Measurements from ENCODE around the gene TJP3.
"Not testable (repeated sequence)": the region's sequence is repeated elsewhere in the genome, so short reads cannot be mapped to it uniquely, and the experiment has no call there.

TJP3 gene

DNA sequence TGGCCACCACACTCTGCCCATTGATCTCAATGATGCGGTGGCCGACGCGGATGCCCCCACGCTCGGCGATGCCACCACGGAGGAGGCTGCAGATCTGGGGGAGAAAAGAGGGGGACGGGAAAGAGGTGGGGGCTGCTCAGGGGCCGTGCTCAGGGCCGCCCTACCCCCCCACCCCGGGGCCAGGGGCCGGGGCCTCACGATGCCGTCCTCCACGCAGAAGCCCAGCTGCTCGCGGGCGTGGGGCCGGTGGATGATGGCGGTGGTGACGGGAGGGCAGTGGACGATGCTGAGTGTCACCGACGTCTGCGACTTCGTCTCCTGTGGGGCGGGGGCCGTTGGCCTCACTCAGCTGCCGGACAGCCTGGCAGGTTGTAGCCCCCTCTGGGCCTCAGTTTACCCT is 43.1 kb downstream of the TJP3 start:
- TF ChIP-seq EZH2phosphoT487 (IDR thresholded peaks at IDR 0.05; ENCODE audit: low read length) (no peak), EZH2 (optimal IDR thresholded peaks at IDR 0.05; ENCODE audit: low read depth, low read length) (no peak)
- TF ChIP-seq, protein P1, sequence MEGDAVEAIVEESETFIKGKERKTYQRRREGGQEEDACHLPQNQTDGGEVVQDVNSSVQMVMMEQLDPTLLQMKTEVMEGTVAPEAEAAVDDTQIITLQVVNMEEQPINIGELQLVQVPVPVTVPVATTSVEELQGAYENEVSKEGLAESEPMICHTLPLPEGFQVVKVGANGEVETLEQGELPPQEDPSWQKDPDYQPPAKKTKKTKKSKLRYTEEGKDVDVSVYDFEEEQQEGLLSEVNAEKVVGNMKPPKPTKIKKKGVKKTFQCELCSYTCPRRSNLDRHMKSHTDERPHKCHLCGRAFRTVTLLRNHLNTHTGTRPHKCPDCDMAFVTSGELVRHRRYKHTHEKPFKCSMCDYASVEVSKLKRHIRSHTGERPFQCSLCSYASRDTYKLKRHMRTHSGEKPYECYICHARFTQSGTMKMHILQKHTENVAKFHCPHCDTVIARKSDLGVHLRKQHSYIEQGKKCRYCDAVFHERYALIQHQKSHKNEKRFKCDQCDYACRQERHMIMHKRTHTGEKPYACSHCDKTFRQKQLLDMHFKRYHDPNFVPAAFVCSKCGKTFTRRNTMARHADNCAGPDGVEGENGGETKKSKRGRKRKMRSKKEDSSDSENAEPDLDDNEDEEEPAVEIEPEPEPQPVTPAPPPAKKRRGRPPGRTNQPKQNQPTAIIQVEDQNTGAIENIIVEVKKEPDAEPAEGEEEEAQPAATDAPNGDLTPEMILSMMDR (IDR thresholded peaks at IDR 0.05; ENCODE audit: low read length): no peak
- no peaks in the 10 kb centered on the region for H3F3A ChIP-seq (ENCODE audit: insufficient read depth, low read length)
- H3K9me3 ChIP-seq (replicated peaks; ENCODE audit: insufficient read depth, low read length): no peaks in the 10 kb centered on the region
- H3K4me1 ChIP-seq (ENCODE audit: low read length): no peaks in the 10 kb centered on the region
- H3K27me3 ChIP-seq (replicated peaks; ENCODE audit: insufficient read depth, low read length): no peaks in the 10 kb centered on the region
- no peaks in the 10 kb centered on the region for H3K36me3 ChIP-seq (replicated peaks; ENCODE audit: insufficient read depth, low read length)
- no peak for DNase-seq
- H3K9me2 ChIP-seq (replicated peaks; ENCODE audit: insufficient read depth, low read length): no peaks in the 10 kb centered on the region
- H3K27ac ChIP-seq (ENCODE audit: low read length): no peak overlapping the region
- no peak overlapping the region for H3K4me3 ChIP-seq (ENCODE audit: low read length)
- no peak overlapping the region for H3K4me2 ChIP-seq (ENCODE audit: low read depth, low read length)
- H3K9ac ChIP-seq (ENCODE audit: low read length): no peak overlapping the region
- H2AFZ ChIP-seq (ENCODE audit: low read length): no peak overlapping the region
- H4K20me1 ChIP-seq (ENCODE audit: insufficient read depth, low read length): no peaks in the 10 kb centered on the region
- H3K79me2 ChIP-seq (ENCODE audit: low read length): no peaks in the 10 kb centered on the region

DNA sequence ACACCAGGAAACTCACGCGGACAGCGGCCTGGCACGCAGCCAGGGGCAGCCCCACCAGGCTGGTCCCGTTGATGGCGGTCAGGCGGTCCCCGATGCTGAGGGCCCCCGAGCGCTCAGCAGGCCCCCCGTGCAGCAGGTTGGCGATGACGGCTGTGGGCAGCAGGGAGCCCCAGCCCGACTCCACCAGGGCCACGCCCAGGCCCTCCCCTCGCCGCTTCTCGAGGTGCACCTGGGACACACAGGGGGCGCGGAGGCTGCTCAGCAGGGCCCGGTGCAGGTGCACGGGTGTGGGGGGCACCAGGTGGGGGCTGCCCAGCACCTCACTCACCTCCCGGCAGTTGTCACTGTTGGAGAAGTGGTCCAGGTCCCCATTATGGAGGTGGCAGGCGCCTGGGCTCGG is 44.3 kb downstream of the TJP3 start:
- Histone ChIP-seq H3K27me3 (replicated peaks; ENCODE audit: insufficient read depth, low read length) (no peaks in the 10 kb centered on the region), H3K4me2 (ENCODE audit: low read depth, low read length) (no peak overlapping the region), H3K9me2 (replicated peaks; ENCODE audit: insufficient read depth, low read length) (no peaks in the 10 kb centered on the region), H3K79me2 (ENCODE audit: low read length) (no peaks in the 10 kb centered on the region), H3K9me3 (replicated peaks; ENCODE audit: insufficient read depth, low read length) (no peaks in the 10 kb centered on the region), H3F3A (ENCODE audit: insufficient read depth, low read length) (no peaks in the 10 kb centered on the region), H3K27ac (ENCODE audit: low read length) (no peak overlapping the region), H4K20me1 (ENCODE audit: insufficient read depth, low read length) (no peaks in the 10 kb centered on the region), H3K4me3 (ENCODE audit: low read length) (no peak overlapping the region), H3K36me3 (replicated peaks; ENCODE audit: insufficient read depth, low read length) (no peaks in the 10 kb centered on the region), H2AFZ (ENCODE audit: low read length) (no peak overlapping the region), H3K9ac (ENCODE audit: low read length) (no peak overlapping the region), H3K4me1 (ENCODE audit: low read length) (no peaks in the 10 kb centered on the region)
- DNase-seq: no peak
- no peak for TF ChIP-seq EZH2phosphoT487 (IDR thresholded peaks at IDR 0.05; ENCODE audit: low read length)
- TF ChIP-seq EZH2 (optimal IDR thresholded peaks at IDR 0.05; ENCODE audit: low read depth, low read length): no peak
- TF ChIP-seq, protein P1 (IDR thresholded peaks at IDR 0.05; ENCODE audit: low read length): no peak

DNA sequence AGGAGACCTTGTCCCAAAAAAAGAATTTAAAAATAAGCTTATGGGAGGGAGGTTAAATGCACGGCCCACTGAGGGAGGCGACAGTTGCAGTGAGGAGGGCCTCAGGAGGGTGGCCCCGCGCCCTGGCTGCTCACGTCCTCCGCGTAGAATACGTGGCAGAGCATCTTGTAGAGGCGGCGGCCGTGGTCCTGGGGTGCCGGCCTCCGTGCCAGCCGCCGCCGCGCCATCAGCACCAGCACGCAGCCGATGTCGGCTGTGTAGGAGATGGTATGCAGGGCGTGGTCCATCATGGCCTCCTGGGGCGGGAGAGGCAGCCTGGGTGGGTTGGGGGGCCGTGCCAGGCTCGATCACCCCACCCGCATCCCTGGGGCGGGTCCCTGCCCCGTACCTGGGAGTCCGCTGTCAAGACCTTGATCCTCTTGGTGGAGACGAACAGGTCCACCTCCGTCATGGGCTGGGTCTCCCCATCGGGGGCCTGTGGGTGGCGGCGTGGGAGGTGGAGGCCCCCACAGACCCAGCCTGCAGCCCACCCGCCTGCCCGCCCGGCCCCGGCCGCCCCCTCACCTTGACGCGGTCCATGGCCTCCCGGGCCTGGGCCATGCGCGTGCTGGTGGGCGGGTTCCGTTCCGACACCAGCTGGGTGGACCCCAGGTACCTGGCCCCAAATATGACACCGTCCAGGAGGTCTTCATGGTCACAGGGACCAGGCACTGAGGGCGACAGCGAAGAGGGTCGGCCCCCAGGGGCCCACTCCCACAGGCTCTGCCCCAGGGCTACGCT is 45.6 kb downstream of the TJP3 start:
- no peak overlapping the region for H3K9ac ChIP-seq (ENCODE audit: low read length)

DNA sequence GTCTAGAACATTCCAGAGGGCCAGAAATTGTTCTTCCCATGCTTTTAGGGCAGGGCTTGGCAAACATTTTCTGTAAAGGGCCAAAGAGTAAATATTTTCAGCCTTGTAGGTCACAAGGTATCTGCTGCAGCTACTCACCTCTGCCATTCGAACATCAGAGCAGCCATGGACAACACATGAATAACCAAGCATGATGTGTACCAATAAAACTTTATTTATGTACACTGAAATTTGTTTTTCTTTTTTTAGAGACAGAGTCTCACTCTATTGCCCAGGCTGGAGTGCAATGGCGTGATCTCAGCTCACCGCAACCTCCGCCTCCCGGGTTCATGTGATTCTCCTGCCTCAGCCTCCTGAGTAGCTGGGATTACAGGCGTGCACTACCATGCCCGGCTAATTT is 49.5 kb downstream of the TJP3 start:
- not testable (repeated sequence) for H3K9ac ChIP-seq (ENCODE audit: low read length); DNase-seq; H3K4me1 ChIP-seq (ENCODE audit: low read length); H3K4me3 ChIP-seq (ENCODE audit: low read length); H3K27ac ChIP-seq (ENCODE audit: low read length); H4K20me1 ChIP-seq (ENCODE audit: insufficient read depth, low read length); H3K4me2 ChIP-seq (ENCODE audit: low read depth, low read length); H3K36me3 ChIP-seq (replicated peaks; ENCODE audit: insufficient read depth, low read length); H3F3A ChIP-seq (ENCODE audit: insufficient read depth, low read length); H3K9me3 ChIP-seq (replicated peaks; ENCODE audit: insufficient read depth, low read length); H3K9me2 ChIP-seq (replicated peaks; ENCODE audit: insufficient read depth, low read length); H2AFZ ChIP-seq (ENCODE audit: low read length); H3K27me3 ChIP-seq (replicated peaks; ENCODE audit: insufficient read depth, low read length)
- peaks cover 24% of the 10 kb centered on the region for H3K79me2 ChIP-seq (ENCODE audit: low read length)

More for the DNA sequence above, 45.6 kb downstream of the TJP3 start:
- no peak overlapping the region for H2AFZ ChIP-seq (ENCODE audit: low read length)
- no peaks in the 10 kb centered on the region for H3F3A ChIP-seq (ENCODE audit: insufficient read depth, low read length)
- no peaks in the 10 kb centered on the region for H3K36me3 ChIP-seq (replicated peaks; ENCODE audit: insufficient read depth, low read length)
- no peaks in the 10 kb centered on the region for H4K20me1 ChIP-seq (ENCODE audit: insufficient read depth, low read length)
- no peak overlapping the region for H3K4me2 ChIP-seq (ENCODE audit: low read depth, low read length)
- H3K4me1 ChIP-seq (ENCODE audit: low read length): no peaks in the 10 kb centered on the region
- no peak overlapping the region for H3K4me3 ChIP-seq (ENCODE audit: low read length)
- no peaks in the 10 kb centered on the region for H3K9me3 ChIP-seq (replicated peaks; ENCODE audit: insufficient read depth, low read length)
- H3K27ac ChIP-seq (ENCODE audit: low read length): no peak overlapping the region
- H3K9me2 ChIP-seq (replicated peaks; ENCODE audit: insufficient read depth, low read length): no peaks in the 10 kb centered on the region
- H3K27me3 ChIP-seq (replicated peaks; ENCODE audit: insufficient read depth, low read length): no peaks in the 10 kb centered on the region
- no peaks in the 10 kb centered on the region for H3K79me2 ChIP-seq (ENCODE audit: low read length)
- DNase-seq: no peak
- TF ChIP-seq EZH2 (optimal IDR thresholded peaks at IDR 0.05; ENCODE audit: low read depth, low read length) (no peak), EZH2phosphoT487 (IDR thresholded peaks at IDR 0.05; ENCODE audit: low read length) (no peak)
- TF ChIP-seq, protein P1 (IDR thresholded peaks at IDR 0.05; ENCODE audit: low read length): no peak

DNA sequence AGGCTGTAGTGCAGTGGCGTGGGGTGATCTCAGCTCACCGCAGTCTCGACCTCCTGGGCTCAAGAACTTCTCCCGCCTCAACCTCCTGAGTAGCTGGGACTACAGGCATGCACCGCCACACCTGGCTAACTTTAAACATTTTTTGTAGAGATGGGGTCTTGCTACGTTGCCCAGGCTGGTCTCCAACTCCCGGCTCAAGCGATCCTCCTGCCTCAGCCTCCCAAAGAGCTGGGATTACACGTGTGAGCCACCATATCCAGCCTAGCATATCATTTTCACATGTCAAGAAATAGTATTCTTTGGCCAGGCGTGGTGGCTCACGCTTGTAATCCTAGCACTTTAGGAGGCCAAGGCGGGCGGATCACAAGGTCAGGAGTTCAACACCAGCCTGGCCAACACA is 50.1 kb downstream of the TJP3 start:
- not testable (repeated sequence) for DNase-seq

More for the DNA sequence above, 50.1 kb downstream of the TJP3 start:
- H3K9me3 ChIP-seq (replicated peaks; ENCODE audit: insufficient read depth, low read length); H3K9me2 ChIP-seq (replicated peaks; ENCODE audit: insufficient read depth, low read length); H2AFZ ChIP-seq (ENCODE audit: low read length); H3K4me3 ChIP-seq (ENCODE audit: low read length); H3K4me2 ChIP-seq (ENCODE audit: low read depth, low read length); H3K36me3 ChIP-seq (replicated peaks; ENCODE audit: insufficient read depth, low read length); H3F3A ChIP-seq (ENCODE audit: insufficient read depth, low read length); H3K9ac ChIP-seq (ENCODE audit: low read length); H3K27me3 ChIP-seq (replicated peaks; ENCODE audit: insufficient read depth, low read length); H3K27ac ChIP-seq (ENCODE audit: low read length); H3K4me1 ChIP-seq (ENCODE audit: low read length); H4K20me1 ChIP-seq (ENCODE audit: insufficient read depth, low read length): not testable (repeated sequence)
- H3K79me2 ChIP-seq (ENCODE audit: low read length): peaks cover 28% of the 10 kb centered on the region
